NK-92 (cell line): ENCODE results near the gene DUOX1.

ENCODE experiments used
- DNase-seq: peaks from one replicate; lab custom pipeline; 2025; ENCODE audit not compliant: unreplicated experiment; lab: John Stamatoyannopoulos, UW

Gene DUOX1

GRCh38 chr15:45140557-45141250 lies 10.9 kb downstream of the DUOX1 start:
- no peak for DNase-seq

GRCh38 chr15:45141386-45141785 lies 11.6 kb downstream of the DUOX1 start:
- DNase-seq, result no peak

GRCh38 chr15:45143056-45143455 lies 13.3 kb downstream of the DUOX1 start:
- DNase-seq, result no peak

GRCh38 chr15:45143946-45144345 lies 14.2 kb downstream of the DUOX1 start:
- no peak for DNase-seq

- DNase-seq, result no peak
Observed at GRCh38 chr15:45144775-45145174, 15.0 kb downstream of the DUOX1 start.

GRCh38 chr15:45146405-45146804 lies 16.6 kb downstream of the DUOX1 start:
- DNase-seq, result no peak

GRCh38 chr15:45147606-45148005 lies 17.8 kb downstream of the DUOX1 start:
- DNase-seq, result no peak

GRCh38 chr15:45148076-45149059 lies 18.6 kb downstream of the DUOX1 start:
- DNase-seq, result no peak

- DNase-seq, result no peak
Observed at GRCh38 chr15:45149060-45149459, 19.3 kb downstream of the DUOX1 start.

GRCh38 chr15:45150481-45150880 lies 20.7 kb downstream of the DUOX1 start:
- DNase-seq, result no peak

GRCh38 chr15:45150997-45151396 lies 21.2 kb downstream of the DUOX1 start:
- no peak for DNase-seq

- DNase-seq, result no peak
Observed at GRCh38 chr15:45151998-45152828, 22.4 kb downstream of the DUOX1 start.

GRCh38 chr15:45155739-45156138 lies 25.9 kb downstream of the DUOX1 start:
- no peak for DNase-seq

- DNase-seq, result no peak
Observed at GRCh38 chr15:45156744-45157455, 27.1 kb downstream of the DUOX1 start.

GRCh38 chr15:45157974-45158373 lies 28.2 kb downstream of the DUOX1 start:
- DNase-seq, result no peak

GRCh38 chr15:45161666-45162065 lies 31.9 kb downstream of the DUOX1 start:
- no peak for DNase-seq

- DNase-seq, result no peak
Observed at GRCh38 chr15:45162771-45163507, 33.1 kb downstream of the DUOX1 start.

GRCh38 chr15:45163508-45163856 lies 33.7 kb downstream of the DUOX1 start:
- DNase-seq, result no peak

- DNase-seq, result no peak
Observed at GRCh38 chr15:45164914-45165313, 35.1 kb downstream of the DUOX1 start.

GRCh38 chr15:45165536-45165935 lies 35.7 kb downstream of the DUOX1 start:
- DNase-seq, result no peak
